GM18508 (cell line): ENCODE results near the gene RNF145.

Source experiments
- ATAC-seq: cut with Tn5 transposase; IDR thresholded peaks from one replicate; pipeline ENCODE4 v1.9.1; 2021; ENCODE audit warnings: moderate number of reproducible peaks; ENCODE audit not compliant: insufficient read depth, unreplicated experiment

RNF145 gene

DNA sequence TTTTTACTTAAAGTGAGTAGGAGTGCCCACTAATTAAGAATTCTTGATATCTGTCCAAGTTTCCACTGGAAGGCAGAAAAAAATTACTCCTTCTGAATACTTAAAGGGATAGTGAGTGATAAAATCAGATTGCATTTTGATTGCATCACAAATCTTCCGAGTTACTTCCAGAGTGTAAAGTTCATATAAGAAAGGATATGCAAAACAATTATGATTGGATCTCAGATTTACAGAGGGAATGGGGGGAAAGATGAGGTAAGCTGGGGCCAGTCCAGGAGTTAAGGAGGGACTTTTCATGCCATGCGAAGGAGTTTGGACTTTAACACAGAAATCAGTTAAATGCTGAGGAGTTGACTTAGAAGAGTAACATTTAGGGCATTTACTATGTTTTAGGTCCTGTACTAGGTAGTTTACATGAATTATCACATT, 9.3 kb upstream of the RNF145 start:
- no peak for ATAC-seq

DNA sequence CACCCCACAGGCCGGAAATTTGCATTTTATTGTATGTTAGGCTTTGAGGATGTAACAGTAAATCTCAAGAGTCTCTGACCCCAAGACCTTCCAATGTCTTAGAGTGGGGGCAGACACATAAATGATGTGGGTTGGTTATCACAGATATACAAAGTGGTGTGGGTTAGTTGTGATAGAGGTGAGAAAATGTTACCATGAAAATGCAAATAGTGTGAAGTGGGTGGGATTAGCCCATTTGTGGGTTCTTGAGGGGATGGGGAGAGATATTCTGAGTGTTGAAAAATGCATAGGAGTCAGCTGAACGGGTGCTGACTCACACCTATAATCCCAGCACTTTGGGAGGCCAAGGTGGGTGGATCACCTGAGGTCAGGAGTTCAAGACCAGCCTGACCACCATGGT, 7.9 kb upstream of the RNF145 start:
- ATAC-seq, result no peak

DNA sequence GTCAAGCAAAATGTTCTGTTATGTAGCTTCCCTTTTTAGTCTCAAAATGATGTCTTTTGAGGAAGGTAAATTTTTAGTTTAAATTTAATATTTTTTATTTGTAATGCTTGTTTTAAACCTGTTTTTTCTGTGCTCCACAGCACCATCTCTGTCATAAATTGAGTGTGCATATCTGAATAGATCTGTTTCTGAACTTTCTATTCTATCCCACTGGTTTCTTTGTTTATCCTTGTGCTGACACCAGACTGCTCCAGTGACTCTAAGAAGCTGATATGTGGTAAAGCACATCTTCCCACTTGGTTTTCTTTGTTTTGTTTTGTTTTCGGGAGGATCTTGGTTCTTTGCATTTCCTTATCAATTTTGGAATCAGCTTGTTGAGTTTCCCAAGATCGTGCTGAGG, 7.1 kb upstream of the RNF145 start:
- ATAC-seq, result no peak

DNA sequence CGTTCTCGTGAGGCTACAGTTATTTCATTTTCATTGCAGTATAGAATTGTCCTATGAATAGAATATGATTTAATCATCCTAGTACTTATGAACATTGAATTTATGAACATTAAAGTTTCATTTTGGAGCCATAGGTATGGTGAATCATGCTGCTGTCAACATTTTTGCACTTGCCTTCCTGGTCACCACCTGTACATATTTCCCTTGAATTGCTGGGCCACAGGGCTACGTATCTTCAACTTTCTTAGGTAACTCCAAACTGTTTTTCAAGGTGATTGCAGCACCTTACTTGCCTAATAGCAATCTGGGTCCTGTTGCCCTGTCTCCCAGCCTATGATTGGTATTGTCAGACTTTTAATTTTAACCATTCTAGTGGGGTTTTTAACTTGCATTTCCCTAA, 6.5 kb upstream of the RNF145 start:
- no peak for ATAC-seq

GRCh38 chr5:159214486-159215271, 5.3 kb upstream of the RNF145 start:
- ATAC-seq, result no peak

DNA sequence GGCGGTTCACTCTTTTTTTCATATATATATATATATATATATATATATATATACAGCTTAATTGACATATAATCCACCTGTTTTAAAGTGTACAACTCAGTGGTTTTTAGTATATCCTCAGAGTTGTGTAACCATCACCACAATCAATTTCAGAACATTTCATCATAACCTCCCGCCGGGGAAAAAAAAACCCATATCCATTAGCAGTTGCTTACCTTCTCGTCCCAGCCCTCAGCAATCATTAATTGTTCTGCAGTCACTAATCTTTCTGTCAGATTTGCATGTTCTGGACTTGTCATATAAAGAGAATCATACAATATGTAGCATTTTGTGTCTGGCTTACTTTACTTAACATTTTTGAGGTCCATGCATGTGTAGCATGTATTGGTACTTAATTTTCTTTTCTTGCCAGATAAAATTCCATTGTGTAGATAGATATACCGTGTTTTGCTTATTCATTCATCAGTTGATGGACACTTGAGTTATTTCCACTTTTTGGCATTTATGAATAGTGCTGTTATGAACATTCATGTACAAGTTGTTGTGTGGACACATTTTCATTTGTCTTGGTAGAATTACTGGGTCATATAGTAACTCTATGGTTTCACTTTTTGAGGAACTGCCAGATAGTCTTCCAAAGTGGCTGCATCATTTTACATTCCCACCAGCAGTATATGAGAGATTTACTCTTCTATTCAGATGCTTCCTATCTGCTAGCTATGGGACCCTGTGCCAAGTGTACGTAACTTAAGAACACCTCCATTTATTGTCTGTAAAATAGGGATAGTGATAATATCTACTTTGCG, 3.5 kb upstream of the RNF145 start:
- no peak for ATAC-seq

DNA sequence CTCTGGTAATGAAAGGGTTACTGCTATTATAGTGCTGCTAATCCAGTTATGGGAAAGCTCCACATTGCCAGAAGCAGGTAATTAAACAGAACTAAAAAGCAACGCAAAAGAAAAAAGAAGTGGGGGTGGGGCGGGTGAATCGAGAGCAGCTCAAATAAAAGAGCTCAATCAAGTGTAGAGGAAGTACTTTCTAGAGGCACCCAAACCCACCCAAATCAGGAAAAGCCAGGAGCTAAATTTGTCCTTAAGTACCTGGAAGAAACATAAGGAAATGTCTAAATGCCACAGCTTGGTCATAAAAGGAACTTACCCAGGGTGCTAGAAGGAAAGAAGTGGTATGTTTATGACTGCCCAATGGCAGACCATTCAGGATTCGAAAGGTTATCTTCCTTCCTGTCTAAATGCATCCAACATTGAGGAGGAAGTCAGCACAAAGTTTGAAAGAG, 2.4 kb upstream of the RNF145 start:
- no peak for ATAC-seq

DNA sequence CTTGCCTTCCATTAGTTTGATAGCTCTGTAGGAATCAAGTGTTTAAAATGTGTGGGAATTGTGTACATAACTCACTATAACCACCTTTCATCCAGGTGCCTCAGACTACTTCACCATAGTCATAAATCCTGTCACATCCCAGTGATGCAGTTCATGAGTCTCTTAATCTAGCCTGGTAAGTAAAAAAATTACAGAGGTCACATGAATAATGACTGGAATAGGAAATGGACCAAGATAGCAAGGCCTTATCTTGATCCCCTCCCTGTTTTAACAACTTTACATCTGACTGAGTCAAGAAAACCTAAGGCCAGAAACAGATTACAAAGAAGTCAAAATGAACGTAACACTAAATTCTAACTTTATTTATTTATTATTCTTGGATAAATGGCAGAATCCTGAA, 1.5 kb upstream of the RNF145 start:
- no peak for ATAC-seq

GRCh38 chr5:159210210-159210661, 883 bp upstream of the RNF145 start:
- ATAC-seq, result no peak

DNA sequence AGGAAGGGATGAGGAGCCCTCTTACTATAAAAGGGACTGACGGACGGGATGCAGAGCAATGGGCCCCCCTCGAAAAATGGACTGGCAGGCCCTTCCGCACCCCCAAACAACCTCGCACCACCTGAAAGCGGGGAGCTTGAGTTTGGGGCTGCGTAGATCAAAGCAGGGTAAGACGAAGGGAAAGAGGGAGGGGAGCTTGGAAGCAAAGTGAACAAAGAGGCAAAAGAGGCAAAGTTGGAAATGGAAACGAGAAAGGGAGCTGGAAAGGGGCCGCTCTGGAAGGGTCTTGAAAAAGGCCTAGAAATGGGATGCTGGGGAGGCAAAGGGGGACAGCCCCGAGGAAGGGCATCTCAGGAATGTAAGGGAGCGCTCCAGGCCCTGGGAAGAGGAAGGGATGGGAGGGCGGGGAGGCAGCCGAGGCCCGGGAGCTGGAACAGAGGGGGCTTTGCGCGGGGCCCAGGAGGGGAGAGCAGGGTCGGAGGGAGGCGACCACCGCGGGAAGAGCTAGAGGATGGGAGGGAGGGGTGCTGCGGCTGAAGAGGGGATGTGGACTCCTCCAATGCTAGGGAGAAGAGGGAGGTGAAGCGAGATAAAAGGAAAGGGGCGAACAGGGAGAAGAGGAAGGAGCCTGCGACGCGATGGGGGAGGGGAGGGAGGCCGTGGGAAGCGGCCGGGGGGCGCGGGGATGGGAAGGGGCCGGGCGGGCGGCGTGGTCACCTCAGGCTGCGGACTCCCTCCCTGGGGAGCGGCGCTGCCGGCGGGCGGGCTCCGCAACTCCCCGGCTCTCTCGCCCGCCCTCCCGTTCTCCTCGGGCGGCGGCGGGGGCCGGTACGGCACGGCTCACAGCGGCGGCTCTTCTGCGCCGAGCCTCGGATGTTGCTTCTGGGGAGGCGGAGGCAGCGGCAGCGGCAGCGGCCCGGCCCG, 577 bp downstream of the RNF145 start:
- ATAC-seq, result no peak

DNA sequence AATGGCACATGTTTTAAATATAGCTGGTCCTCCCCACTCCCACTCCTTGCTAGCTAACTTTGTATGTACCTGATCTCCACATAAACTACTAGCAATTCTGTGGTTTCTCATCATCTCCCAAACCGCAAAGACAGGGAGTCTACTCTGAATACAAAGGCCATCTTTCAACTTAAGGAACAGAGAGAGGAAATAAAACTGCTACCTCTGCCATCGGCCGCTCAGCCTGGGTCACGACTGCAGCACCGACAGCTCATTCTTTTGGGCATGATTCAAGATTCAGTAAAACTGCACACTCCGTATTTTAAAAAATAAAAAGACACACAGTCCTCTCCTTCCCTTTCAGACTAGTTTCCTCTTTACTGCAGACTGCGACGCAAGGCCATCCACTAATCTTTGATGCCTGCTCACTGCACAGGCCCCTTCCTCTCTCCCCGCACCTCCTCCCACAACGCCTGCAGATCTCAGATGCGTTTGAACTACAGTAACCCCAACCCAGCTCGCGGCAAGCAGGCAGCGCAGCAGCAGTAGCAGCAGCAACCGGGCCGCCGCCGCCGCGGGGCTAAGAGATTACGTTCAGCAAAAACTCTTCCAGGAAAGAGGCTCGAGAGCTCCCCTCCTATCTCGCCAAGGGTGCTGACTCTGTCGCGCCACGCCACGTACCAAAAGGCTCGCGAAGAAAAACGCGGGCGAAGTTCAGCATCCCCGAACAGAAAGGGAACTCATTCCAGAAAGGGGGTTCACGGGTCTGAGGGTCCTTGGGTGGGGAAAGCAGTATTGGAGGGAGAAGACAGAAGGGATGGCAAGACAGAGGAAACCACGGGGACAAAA, 1.5 kb downstream of the RNF145 start:
- no peak for ATAC-seq

DNA sequence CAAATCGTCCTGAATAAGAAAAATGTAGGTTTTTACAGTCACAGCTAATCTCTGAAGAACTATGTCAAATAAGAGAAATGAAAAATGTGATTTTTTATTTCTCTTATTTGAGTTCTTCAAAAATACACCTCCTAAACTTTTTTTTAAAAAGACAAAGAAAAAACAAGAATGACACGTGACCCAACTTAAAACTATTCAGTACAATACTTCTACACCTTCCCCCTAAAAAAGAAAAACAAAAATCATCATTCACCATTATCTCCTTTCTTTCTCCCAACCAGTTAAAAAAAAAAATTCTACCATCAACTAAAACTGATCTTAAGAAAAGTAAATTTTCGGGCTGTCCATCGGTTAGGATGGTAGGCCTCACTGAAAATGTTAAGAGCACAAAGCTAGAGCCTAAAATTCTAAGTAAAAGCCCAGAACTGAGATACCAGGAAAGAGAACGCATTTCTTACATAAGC, 2.1 kb downstream of the RNF145 start:
- no peak for ATAC-seq

- ATAC-seq, result no peak
These were observed 2.5 kb downstream of the RNF145 start for GRCh38 chr5:159206818-159207217.

DNA sequence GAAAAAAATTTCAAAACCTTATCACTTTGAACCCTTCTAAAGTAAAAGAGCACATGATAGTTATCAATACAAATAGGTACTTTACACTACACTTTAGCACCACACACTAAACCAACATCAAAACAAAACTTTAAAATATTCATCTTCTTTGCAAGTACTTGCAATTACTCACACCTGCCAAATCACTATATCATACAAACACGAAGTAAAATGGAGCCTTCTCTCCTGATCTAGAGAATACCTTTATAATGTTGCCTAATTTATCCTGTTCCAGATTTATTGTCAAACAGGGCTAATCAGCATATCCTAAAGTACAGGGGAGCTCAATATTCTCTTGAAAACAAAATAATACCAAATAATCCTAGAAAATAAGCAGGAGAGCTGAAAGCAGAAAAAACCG, 3.0 kb downstream of the RNF145 start:
- ATAC-seq, result no peak

- ATAC-seq, result no peak
These were observed 6.0 kb downstream of the RNF145 start for GRCh38 chr5:159203351-159203750.

DNA sequence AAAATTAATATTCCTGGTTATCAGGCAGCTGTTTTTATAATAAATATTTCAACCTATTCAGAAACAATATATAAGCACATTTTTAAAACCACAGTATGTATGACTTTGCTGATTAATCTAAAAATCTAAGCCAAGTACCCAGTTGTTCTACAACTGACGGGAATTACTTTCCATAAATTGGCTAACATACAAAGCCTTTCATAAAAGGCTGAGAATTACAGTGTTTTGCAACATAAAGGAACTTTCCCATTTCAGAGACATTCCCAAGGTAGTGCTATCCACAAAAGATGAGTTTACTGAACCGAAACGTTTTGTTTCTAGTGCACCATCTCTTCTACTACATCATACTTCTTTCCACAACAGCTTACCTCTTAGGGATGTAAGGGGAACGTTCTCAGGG, 7.2 kb downstream of the RNF145 start:
- ATAC-seq, result no peak

DNA sequence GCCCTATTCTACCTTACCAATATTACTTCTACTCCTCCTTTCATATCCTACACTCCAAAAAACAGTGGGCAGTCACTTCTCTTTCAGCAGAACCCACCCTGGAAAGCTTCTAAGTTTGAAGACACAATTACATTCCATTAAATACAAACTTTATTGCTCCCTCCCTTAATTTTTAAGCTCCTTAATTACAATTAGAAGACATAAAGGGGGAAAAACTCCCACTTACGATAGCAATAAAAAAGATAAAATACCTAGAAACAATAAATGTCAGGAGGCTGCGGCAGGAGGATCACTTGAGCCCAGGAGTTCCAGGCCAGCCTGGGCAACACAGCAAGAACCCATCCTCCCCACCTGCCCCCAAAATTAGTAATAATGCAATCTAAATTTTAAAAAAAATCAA, 9.6 kb downstream of the RNF145 start:
- ATAC-seq, result no peak

GRCh38 chr5:159199225-159199624, 10.1 kb downstream of the RNF145 start:
- no peak for ATAC-seq
